ENCODE measurements around the gene TNNT1. TPM values are rescaled to one million over a fixed set of nuclear protein-coding genes. Genes with fewer than 3 reads are reported as not detected.
"Not testable (repeated sequence)": the region's sequence is repeated elsewhere in the genome, so short reads cannot be mapped to it uniquely, and the experiment has no call there.

Gene TNNT1
- total RNA-seq, 1 donor from 2014 or later = not detected

DNA sequence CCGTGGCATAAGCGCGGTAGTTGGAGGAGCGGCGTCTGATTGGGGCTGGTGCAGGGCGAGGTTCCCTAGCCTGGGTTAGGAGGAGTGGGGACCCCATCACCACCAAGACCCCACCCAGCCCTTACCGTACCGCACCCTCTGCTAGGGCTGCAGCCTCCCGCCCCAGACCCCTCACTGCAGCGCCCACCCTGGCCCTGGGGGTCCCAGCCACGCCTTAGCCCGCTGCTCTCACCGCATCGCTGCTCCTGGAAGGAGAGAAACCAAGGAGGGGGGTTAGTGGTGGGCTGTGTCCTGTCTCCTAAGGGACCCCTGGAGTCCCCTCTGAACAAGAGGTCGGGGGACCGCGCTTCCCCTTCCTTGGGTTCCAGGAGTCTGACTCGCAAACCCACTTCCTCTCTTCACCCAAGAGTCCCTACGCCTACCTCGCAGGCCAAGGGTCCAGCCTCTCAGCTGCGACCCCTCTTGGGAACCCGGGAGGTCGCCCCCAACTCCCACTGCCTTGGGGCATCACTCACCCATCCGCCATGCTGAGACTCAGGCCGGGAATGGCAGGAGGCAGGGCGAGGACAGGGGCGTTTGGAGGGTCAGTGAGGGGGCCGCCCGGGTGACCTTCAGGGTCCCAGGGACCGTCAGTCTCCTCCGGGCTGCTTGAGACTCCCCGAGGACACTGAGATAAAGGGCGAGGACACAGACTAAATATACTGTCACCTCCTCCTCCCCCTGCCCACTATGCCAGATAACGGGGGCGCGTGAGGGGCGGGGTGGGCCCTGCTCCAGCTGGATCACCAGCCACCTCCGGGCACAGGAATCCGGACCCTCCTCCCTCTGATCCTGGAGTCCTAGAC, 8.3 kb upstream of the TNNT1 start, which contains the start of gene TNNI3:
Gene TNNI3, minus strand, starts transcription at position 669 of the 845 bp plus-strand sequence. Its CDS starts 143 bp downstream, at position 526.
- TF ChIP-seq, protein P1, sequence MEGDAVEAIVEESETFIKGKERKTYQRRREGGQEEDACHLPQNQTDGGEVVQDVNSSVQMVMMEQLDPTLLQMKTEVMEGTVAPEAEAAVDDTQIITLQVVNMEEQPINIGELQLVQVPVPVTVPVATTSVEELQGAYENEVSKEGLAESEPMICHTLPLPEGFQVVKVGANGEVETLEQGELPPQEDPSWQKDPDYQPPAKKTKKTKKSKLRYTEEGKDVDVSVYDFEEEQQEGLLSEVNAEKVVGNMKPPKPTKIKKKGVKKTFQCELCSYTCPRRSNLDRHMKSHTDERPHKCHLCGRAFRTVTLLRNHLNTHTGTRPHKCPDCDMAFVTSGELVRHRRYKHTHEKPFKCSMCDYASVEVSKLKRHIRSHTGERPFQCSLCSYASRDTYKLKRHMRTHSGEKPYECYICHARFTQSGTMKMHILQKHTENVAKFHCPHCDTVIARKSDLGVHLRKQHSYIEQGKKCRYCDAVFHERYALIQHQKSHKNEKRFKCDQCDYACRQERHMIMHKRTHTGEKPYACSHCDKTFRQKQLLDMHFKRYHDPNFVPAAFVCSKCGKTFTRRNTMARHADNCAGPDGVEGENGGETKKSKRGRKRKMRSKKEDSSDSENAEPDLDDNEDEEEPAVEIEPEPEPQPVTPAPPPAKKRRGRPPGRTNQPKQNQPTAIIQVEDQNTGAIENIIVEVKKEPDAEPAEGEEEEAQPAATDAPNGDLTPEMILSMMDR (IDR thresholded peaks at IDR 0.05) = no peak
- Mint-ChIP-seq H3K4me1 (ENCODE audit: unreplicated experiment) (peaks cover 29% of the 10 kb centered on the region), H3K27ac (ENCODE audit: unreplicated experiment) (no peak within 1 kb of the TSS), H3K9me3 (ENCODE audit: unreplicated experiment) (no peaks in the 10 kb centered on the region), H3K36me3 (ENCODE audit: unreplicated experiment) (no peaks in the 10 kb centered on the region), H3K4me3 (ENCODE audit: unreplicated experiment) (peak within 1 kb of the TSS; percentile 38), H3K27me3 (ENCODE audit: unreplicated experiment) (peaks cover 13% of the 10 kb centered on the region)
- no peak for DNase-seq (ENCODE audit: extremely low spot score, unreplicated experiment)

DNA sequence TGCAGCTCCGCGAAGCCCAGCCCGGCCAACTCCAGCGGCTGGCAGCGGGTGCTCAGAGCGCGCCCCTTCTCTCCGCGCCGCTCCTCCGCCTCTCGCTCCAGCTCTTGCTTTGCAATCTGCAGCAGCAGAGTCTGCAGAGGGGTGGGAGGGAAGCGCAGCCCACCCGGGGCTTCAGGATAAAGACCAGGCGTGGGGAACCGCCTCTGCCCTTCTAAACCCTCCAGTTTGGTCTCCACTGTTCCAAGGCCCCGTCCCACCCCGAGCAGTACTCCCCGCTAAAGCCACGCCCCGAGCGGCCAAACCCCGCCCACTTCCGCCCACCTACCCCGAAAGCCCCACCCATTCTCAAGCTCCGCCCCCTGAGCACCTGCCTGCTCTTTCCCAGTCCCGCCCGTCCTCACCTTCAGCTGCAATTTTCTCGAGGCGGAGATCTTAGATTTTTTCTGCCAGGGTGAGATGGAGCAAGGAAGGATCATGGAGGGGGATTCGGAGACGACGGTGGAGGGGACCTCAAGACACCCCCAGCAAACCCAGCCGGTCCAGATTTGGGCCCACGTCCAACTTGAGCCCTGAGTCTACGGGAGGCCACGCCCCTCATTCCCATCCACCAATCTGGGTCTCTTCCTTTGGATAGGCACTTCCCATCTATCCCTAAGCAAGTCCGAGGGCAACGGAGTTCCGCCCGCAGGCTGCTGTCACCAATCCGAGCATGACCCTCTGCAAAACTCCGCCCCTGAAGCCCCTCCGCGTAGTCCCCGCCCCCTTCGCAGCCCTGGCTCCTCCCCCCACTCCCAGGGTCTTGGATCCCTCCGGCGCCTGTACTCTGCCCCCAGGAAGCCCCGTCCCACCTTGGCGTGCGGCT, 7.4 kb upstream of the TNNT1 start:
- peak overlapping the region; percentile 38 for H3K4me3 Mint-ChIP-seq (ENCODE audit: unreplicated experiment)
- no peaks in the 10 kb centered on the region for H3K9me3 Mint-ChIP-seq (ENCODE audit: unreplicated experiment)
- no peaks in the 10 kb centered on the region for H3K36me3 Mint-ChIP-seq (ENCODE audit: unreplicated experiment)
- TF ChIP-seq, protein P1 (IDR thresholded peaks at IDR 0.05) = no peak
- H3K4me1 Mint-ChIP-seq (ENCODE audit: unreplicated experiment) = peaks cover 29% of the 10 kb centered on the region
- no peak for DNase-seq (ENCODE audit: extremely low spot score, unreplicated experiment)
- H3K27ac Mint-ChIP-seq (ENCODE audit: unreplicated experiment) = no peak overlapping the region
- H3K27me3 Mint-ChIP-seq (ENCODE audit: unreplicated experiment) = peaks cover 13% of the 10 kb centered on the region

DNA sequence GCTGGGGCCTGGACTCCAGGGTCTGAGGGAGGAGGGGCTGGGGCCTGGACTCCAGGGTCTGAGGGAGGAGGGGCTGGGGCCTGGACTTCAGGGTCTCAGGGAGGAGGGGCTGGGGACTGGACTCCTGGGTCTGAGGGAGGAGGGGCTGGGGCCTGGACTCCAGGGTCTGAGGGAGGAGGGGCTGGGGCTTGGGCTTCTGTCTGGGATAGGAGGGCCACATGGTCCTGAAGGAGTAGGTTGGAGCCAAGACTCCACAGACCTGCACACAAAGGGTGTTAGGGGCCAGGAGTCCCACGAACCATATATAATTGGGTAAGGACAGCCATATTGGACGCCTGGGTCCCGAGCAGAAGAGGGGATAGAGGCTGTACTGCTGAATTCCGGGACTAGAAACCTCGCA, 6.8 kb upstream of the TNNT1 start:
- DNase-seq (ENCODE audit: extremely low spot score, unreplicated experiment); H3K4me3 Mint-ChIP-seq (ENCODE audit: unreplicated experiment): not testable (repeated sequence)
- H3K27me3 Mint-ChIP-seq (ENCODE audit: unreplicated experiment) = peaks cover 14% of the 10 kb centered on the region

DNA sequence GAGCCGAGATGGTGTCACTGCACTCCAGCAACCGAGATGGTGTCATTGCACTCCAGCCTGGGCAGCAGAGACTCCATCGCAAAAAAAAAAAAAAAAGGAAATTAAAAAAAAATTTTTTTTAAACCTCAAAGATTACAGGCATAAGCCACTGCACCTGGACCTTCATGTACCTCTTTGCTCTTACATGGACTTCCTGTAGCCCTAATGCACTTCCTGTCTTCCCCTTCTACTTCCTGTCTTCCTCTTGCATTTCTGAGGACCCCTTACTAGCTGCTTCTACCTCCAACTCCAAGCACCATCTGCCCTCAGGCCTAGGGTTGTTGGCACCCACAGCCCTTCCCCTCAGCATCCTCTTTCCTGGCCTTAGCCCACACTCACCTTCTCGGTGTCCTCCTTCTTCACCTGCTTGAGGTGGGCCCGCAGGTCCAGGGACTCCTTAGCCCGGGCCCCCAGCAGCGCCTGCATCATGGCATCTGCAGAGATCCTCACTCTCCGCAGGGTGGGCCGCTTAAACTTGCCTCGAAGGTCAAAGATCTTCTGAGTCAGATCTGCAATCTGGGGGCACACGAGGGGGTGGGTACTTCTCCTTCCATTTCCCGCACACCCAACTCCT, 4.8 kb upstream of the TNNT1 start:
- H3K4me1 Mint-ChIP-seq (ENCODE audit: unreplicated experiment) = peaks cover 15% of the 10 kb centered on the region
- no peak for DNase-seq (ENCODE audit: extremely low spot score, unreplicated experiment)
- H3K9me3 Mint-ChIP-seq (ENCODE audit: unreplicated experiment) = no peaks in the 10 kb centered on the region
- H3K4me3 Mint-ChIP-seq (ENCODE audit: unreplicated experiment) = no peak overlapping the region
- no peaks in the 10 kb centered on the region for H3K36me3 Mint-ChIP-seq (ENCODE audit: unreplicated experiment)
- no peak overlapping the region for H3K27ac Mint-ChIP-seq (ENCODE audit: unreplicated experiment)
- TF ChIP-seq, protein P1 (IDR thresholded peaks at IDR 0.05) = no peak
- peaks cover 32% of the 10 kb centered on the region for H3K27me3 Mint-ChIP-seq (ENCODE audit: unreplicated experiment)

More for the DNA sequence above, 6.8 kb upstream of the TNNT1 start:
- not testable (repeated sequence) for H3K36me3 Mint-ChIP-seq (ENCODE audit: unreplicated experiment); H3K9me3 Mint-ChIP-seq (ENCODE audit: unreplicated experiment); H3K27ac Mint-ChIP-seq (ENCODE audit: unreplicated experiment)
- peaks cover 29% of the 10 kb centered on the region for H3K4me1 Mint-ChIP-seq (ENCODE audit: unreplicated experiment)

DNA sequence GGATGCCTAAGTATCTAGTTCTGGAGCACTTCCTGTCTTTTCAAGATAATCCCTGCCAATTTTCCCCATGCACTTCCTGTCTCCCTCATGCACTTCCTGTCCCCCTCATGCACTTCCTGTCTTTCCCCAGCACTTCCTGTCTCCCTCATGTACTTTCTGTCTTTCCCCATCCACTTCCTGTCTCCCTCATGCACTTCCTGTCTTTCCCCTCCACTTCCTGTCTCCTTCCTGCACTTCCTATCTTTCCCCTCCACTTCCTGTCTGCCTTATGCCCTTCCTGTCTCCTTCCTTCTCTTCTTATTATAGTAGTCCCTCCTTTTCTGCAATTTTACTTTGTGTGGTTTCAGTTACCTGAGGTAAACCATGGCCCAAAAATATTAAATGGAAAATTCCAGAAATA, 3.0 kb upstream of the TNNT1 start:
- H3K27me3 Mint-ChIP-seq (ENCODE audit: unreplicated experiment) = peaks cover 36% of the 10 kb centered on the region
- DNase-seq (ENCODE audit: extremely low spot score, unreplicated experiment) = no peak
- no peaks in the 10 kb centered on the region for H3K36me3 Mint-ChIP-seq (ENCODE audit: unreplicated experiment)

More for the DNA sequence above, 3.0 kb upstream of the TNNT1 start:
- Mint-ChIP-seq H3K9me3 (ENCODE audit: unreplicated experiment) (no peaks in the 10 kb centered on the region), H3K4me3 (ENCODE audit: unreplicated experiment) (no peak overlapping the region), H3K27ac (ENCODE audit: unreplicated experiment) (no peak overlapping the region), H3K4me1 (ENCODE audit: unreplicated experiment) (peaks cover 10% of the 10 kb centered on the region)
- TF ChIP-seq, protein P1 (IDR thresholded peaks at IDR 0.05) = no peak

Measured in osteocyte (in vitro differentiated cells).